Stimulated activated naive CD8-positive, alpha-beta T cell treated with anti-CD3 and anti-CD28 coated beads, Interleukin-15, Interleukin-2, amounts not matched to agents 100 U/mL and 50 U/mL, for 24 hours (primary cell): ENCODE measurements around the gene WFS1.

Experiments used
- ATAC-seq: fragments of 150-1000 bp; cut with Tn5 transposase; one replicate; pipeline ENCODE4 v1.10.0; 2021
- DNase-seq: peaks from one replicate; pipeline ENCODE4 v3.0.0; 2021

WFS1 gene

GRCh38 chr4:6324999-6325787, 55.5 kb downstream of the WFS1 start:
- DNase-seq (no peak), ATAC-seq (no peak)

DNA sequence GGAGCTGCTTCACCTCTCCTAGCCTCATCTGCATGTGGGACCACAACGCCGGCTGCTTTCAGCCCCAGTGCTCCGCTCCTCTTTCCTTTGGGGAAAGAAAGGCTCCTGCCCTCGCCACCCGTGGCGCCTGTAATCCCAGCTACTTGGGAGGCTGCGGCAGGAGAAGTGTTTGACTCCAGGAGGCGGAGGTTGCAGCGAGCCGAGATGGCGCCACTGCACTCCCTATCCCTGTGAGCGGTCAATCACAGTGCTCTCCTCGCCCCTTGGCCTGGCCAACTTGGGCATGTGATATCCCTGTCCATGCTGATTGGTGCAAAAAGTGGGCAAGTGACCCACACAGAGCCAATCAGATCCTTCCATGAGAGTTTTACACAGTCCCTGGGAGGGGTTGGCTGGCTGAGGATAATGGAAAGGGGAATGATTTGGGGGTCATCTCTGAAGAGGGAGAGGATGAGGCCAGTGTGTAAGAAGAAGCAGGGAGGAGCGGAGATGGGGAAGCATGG, 56.2 kb downstream of the WFS1 start:
- ATAC-seq = no peak
- DNase-seq = no peak

DNA sequence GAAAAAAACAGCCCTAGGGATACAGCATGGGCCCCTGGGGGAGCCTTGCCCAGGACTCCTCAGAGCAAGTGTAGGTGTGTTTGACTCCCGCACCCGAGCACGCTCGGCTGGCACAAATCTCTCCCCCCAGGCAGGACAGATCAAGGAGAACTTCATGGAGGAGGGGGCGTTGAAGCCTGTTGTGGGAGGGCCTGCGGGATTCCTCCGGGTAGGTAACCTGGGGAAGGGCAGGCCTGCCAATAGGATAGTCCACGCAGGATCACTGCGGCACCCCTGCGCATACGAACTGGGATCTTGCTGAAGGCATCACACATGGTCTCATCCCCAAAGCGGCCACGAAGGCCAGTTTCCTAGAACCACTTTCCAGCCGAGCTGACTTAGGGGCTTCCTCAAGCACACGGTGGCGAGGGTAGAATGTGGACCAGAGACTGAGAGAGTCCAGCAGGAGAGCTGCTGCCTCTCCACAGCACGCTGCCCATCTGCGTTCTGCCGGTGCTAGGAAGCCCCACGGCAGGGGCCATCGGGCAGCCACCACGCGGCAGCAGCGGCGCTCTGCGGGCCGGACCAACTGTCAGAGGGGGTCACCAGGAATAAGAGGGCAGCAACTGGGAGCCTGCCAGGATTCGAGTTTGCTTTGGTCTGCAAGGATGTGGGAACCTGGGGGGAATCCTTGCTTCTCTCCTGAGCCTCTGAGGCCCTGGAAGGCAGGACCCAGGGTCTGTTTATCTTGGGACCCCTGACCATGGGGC, 56.8 kb downstream of the WFS1 start:
- DNase-seq = no peak
- ATAC-seq = no peak

DNA sequence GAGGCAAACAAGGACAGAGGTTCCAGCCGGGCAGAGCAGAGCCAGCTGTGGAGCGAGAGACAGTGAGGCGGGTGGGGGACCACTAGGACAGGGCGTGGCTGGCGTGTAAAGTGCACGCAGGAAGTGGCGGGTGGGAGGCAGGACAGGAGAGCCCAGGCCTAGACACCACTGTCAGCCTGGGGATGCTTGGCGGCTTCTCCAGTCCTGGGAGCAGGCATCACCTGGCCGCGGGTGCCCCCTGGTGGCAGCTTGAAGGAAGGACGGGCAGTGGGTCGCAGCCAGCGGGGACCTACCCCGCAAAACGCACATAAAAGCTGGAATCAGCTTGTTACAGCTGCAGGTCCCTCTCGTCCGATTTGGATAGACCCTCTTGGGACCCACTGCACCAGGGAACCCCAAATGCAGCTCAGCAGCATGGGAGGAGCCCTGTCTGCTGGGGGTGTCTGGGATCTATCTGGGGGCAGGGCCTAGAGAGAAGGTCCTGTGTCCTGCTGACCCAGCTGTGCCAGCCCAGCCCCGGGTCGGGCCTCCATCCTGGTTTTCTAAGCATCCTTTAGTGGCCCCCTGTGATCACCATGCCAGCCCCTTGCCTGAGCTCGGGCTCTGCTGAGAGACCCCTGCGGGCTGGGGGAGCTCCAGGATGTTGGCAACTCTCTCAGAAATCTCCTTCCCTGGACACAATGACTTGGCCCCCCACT, 57.7 kb downstream of the WFS1 start:
- DNase-seq = peak; percentile 84
- ATAC-seq = peak; percentile 53

DNA sequence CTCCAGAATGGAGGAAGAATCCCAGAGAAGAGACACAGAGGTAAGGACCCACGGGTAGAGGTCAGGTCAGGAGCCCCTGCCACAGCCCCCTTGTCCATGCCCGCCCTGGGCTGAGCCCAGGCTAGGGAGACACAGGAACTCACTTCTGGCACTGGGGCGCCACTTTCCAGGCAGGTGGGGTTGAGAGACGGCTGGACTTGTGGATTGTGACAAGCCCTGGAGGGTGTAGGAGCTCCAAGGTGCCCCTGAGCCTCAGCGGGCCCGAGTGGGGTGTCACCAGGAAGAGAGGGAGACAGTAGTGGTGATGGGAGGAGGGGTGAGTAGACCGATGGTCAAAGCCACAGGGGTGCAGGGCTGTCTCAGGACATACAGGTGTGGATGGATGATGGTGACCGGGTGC, 58.9 kb downstream of the WFS1 start:
- DNase-seq (no peak), ATAC-seq (no peak)

- ATAC-seq (no peak), DNase-seq (no peak)
These were observed 60.1 kb downstream of the WFS1 start for GRCh38 chr4:6329478-6330383.

- DNase-seq (no peak), ATAC-seq (no peak)
These were observed 60.7 kb downstream of the WFS1 start for GRCh38 chr4:6330384-6330767.

DNA sequence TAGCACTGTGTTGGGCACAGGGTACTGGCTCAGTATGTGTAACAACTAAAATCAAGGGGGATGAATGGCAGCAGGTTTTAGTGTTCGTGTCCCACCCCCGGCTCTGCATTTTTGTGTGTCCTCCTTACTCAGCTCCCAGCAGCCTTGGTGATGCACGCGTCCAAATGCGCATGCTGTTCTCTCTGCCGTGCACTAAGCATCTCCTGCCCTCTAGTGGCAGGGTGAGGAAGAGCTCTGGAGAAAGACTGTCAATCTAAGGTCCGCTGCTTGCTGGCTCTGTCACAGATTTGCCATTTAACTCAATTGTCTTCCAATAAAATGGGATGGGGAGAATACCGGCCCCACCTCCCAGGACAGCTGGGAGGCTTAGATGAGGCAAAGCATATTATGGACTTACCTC, 61.4 kb downstream of the WFS1 start:
- ATAC-seq (no peak), DNase-seq (peak; percentile 21)

DNA sequence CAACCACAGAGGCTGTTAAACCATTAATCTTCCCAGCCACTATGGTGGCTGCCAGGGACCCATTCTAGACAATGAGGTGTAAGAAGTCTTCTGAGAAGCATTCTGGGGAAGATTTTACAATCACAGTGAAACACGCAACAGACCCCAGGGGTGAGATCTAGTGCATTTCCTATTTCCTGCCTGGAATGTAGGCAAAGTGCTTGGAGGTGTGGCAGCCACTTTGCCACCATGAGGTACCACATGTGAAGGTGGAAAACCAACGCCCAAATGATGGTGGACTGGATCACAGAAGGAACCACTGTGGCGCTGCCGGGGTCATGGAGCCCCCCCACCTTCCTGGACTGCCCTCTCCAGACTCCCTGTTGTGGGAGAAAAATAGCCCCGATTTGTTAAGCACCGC, 61.8 kb downstream of the WFS1 start:
- DNase-seq = no peak
- ATAC-seq = no peak

GRCh38 chr4:6332042-6332668, 62.5 kb downstream of the WFS1 start:
- DNase-seq (peak; percentile 50), ATAC-seq (no peak)

DNA sequence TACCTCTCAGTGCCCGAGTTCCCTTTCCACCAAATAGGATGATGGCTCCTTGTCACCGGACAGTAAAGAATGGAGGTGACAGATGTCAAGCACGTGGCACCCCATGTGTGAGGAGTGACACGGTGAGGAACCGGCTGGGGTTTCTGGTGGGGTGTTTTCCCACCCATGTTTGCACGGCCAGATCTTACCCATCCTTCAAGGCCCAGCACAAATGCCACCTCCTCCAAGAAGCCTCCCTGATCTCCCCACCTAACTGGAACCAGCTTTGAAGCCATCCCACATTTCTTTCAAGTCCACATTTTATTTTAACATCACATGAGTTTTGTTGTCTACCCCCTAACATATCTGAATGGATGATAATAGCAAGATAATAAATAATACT, 63.0 kb downstream of the WFS1 start:
- no peak for DNase-seq
- ATAC-seq = no peak

DNA sequence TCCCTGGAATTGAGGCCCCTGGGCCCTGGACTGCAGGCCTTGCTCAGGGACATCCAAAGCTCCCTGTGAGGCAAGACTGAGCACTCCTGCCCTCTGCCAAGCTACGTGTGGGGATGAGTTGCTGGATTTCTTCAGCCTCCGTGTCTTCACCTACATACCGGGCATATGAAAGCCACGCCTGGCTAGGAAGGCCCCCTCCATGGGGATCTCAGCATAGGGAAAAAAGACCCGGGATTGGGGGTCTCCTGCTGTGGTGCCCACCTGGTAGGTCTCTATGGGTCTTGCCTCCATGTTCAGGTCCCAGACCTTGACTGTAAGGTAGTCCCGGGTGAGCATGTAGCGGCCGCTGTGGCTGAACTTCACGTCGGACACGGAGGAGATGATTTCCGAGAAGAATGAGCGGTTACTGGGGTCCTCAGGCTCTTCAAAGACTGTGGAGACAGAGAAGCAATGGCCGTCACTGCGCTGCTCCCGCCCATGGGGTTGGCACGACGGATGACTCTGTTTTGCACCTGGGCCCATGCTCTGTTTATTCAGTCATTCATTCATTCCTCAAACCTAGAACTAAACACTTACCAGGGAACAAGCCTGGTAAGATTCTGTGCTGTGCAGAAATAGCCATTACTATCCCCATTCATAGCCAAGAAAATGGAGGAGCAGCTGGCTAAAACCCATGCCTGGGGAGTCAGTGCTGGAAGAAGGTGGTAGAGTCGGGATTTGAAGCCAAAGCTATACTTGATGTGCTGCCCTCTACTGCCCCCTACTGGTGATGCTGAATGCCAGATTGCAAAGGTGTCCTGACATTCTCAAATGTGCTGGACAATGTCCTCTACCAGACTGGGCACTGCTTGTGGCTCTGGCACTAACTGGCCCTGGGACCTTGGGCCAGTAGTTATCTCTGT, 63.9 kb downstream of the WFS1 start:
- ATAC-seq = no peak
- DNase-seq = peak; percentile 37

- DNase-seq = no peak
- no peak for ATAC-seq
These were observed 64.7 kb downstream of the WFS1 start for GRCh38 chr4:6334203-6334887.

DNA sequence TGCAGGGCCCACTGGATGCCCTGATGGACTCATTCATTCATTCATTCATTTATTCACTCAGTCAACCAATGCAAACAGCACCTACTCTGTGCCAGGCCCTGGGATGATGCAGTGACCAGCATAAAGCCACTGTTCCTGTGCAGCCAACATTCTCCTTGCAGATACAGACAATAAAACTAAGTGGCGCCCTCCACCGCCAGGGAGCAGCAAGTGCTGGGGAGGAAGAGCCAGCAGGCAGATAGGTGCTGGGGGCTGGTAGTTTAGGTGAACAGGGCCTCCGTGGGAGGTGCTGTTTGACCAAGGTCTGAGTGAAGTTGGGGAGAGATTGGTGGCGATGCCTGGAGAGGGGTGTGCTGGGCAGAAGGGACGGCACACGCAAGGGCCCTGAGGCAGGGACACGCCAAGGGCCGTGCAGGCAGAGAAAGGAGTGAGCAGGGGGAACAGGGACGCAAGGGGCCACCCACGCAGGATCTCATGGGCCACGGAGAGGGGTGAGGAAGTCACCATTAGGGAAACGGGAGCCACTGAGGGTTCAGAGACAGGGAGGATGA, 65.5 kb downstream of the WFS1 start:
- DNase-seq (no peak), ATAC-seq (no peak)

DNA sequence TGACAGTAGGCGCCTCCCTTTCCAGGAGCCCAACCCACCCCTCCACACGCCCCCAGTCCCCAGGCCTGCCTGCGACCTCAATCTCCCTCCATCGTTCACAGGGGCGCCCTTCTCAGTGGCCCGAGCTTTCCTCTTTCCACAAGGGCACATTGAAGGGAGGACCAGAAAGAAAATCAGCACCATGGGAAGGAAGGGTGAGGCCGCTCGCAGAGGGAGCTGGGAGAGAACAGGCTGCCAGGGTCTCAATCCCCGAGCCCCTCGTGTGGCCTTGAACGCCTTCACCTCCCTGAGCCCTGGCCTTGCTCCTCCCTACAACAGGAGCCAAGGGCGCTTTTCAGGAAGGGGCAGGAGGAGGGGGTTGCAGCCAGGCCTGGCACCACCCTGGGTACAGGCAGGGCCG, 66.5 kb downstream of the WFS1 start:
- ATAC-seq (no peak), DNase-seq (no peak)

GRCh38 chr4:6337331-6337935, 67.8 kb downstream of the WFS1 start:
- ATAC-seq = no peak
- DNase-seq = no peak

DNA sequence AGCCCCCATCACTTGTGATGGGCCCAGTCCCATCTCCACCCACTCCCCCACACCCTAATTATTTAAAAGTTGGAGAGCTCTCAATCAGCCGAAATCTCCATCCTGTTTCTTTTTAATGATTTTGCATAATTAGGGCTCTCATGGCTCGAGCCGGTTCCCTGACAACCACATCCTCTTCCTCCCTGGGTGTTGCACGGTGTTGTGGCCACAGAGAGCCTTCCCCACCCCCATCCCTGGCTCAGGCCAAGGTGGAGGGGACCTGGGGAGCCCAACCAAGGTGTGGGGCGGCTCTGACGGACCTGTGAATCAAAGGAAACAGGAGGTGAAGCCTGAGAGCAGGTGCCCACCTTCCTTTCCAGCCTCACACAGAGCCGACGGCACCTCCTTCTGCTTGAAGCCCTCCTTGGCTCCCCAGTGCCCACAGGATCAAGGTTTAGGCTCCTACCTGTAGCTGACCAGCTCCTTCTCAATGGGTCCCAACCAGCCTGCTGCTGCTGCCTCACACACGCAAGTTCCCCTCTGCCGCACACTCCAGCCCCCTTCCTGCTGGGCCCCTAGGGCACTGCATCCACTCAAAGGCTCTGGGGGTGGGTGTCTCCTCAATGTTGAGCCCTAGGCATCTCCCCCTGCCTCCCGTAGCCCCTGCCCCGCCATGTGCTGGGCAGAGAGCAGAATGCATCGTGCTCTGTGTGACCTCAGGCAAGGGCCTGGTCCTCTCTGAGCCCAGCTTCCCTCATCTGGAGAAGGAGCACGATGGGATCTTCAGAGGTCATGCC, 68.7 kb downstream of the WFS1 start:
- ATAC-seq = no peak
- DNase-seq = no peak
